CD4-positive, alpha-beta T cell treated with Interleukin-17A for 1 hour (primary cell): Measurements from ENCODE around the gene HDHD5.

Experiments used
- DNase-seq: peaks from one replicate; pipeline ENCODE4 v3.0.0-alpha.2; 2020

HDHD5 gene

GRCh38 chr22:17119481-17120202 is 39.4 kb downstream of the HDHD5 start:
- DNase-seq, result no peak

- no peak for DNase-seq
Observed at GRCh38 chr22:17118342-17118741, 40.7 kb downstream of the HDHD5 start.

GRCh38 chr22:17117890-17118289 is 41.2 kb downstream of the HDHD5 start:
- peak; percentile 28 for DNase-seq

GRCh38 chr22:17117400-17117799 is 41.7 kb downstream of the HDHD5 start:
- DNase-seq, result no peak

- no peak for DNase-seq
Observed at GRCh38 chr22:17116572-17117330, 42.3 kb downstream of the HDHD5 start.

- no peak for DNase-seq
Observed at GRCh38 chr22:17115945-17116565, 43.0 kb downstream of the HDHD5 start.

GRCh38 chr22:17115236-17115635 is 43.8 kb downstream of the HDHD5 start:
- no peak for DNase-seq

- DNase-seq, result no peak
Observed at GRCh38 chr22:17114898-17115235, 44.2 kb downstream of the HDHD5 start.

- no peak for DNase-seq
Observed at GRCh38 chr22:17114173-17114897, 44.7 kb downstream of the HDHD5 start.

- no peak for DNase-seq
Observed at GRCh38 chr22:17113600-17113999, 45.5 kb downstream of the HDHD5 start.

- no peak for DNase-seq
Observed at GRCh38 chr22:17112491-17113042, 46.5 kb downstream of the HDHD5 start.

- no peak for DNase-seq
Observed at GRCh38 chr22:17110791-17111550, 48.1 kb downstream of the HDHD5 start.

- no peak for DNase-seq
Observed at GRCh38 chr22:17109976-17110375, 49.1 kb downstream of the HDHD5 start.

GRCh38 chr22:17109113-17109865 is 49.8 kb downstream of the HDHD5 start:
- no peak for DNase-seq

- no peak for DNase-seq
Observed at GRCh38 chr22:17108256-17109112, 50.6 kb downstream of the HDHD5 start.

GRCh38 chr22:17107547-17107810 is 51.6 kb downstream of the HDHD5 start:
- no peak for DNase-seq

- DNase-seq, result no peak
Observed at GRCh38 chr22:17106785-17107546, 52.1 kb downstream of the HDHD5 start.

- no peak for DNase-seq
Observed at GRCh38 chr22:17106161-17106784, 52.8 kb downstream of the HDHD5 start.
